Effector memory CD4-positive, alpha-beta T cell (primary cell): ENCODE data around the gene CDK1.

Experiments
- DNase-seq, 3 donors: peaks; one replicate each; pipeline ENCODE4 v3.0.0-alpha.2; 2020
- H3K27ac ChIP-seq: 2 replicates; pipeline ENCODE4 v1.7.0; 2013; ENCODE audit warnings: mild to moderate bottlenecking, low read length, moderate library complexity; ENCODE audit not compliant: insufficient read depth, poor library complexity, severe bottlenecking
- H3K27me3 ChIP-seq: replicated peaks from 2 replicates; pipeline ENCODE4 v1.7.0; 2013; ENCODE audit warnings: mild to moderate bottlenecking, low read length; ENCODE audit not compliant: insufficient read depth, control insufficient read depth, poor library complexity, severe bottlenecking
- H3K36me3 ChIP-seq: 2 replicates; pipeline ENCODE4 v1.7.0; 2013; ENCODE audit warnings: mild to moderate bottlenecking, low read length, moderate library complexity; ENCODE audit not compliant: control insufficient read depth, insufficient read depth
- H3K4me1 ChIP-seq: 2 replicates; pipeline ENCODE4 v1.7.0; 2013; ENCODE audit warnings: low read length, mild to moderate bottlenecking; ENCODE audit not compliant: control insufficient read depth, insufficient read depth, poor library complexity, severe bottlenecking
- H3K4me3 ChIP-seq: 2 replicates; pipeline ENCODE4 v1.7.0; 2013; ENCODE audit warnings: low read length, low read depth, mild to moderate bottlenecking; ENCODE audit not compliant: insufficient read depth, poor library complexity, severe bottlenecking
- H3K9me3 ChIP-seq: 2 replicates; pipeline ENCODE4 v1.7.0; 2013; ENCODE audit warnings: mild to moderate bottlenecking, low read length, moderate library complexity; ENCODE audit not compliant: control insufficient read depth

Gene CDK1

DNA sequence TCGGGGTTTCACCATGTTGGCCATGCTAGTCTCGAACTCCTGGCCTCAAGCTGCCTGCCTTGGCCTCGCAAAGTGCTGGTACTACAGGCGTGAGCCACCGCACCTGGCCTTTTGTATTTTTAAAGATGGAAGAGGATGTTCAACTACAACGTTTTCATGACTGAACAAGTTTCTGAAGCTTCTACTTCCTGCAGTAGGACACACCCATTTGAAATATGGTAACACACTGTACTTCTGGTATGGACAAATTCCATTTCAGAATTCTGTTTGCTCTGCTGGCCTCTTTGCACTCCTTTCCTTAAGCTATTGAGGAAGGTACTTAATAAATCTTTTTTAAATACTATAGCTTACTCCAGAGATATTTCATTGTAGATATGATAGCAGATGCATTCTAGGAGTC lies 10.9 kb upstream of the CDK1 start:
- no peak overlapping the region for H3K27ac ChIP-seq
- no peaks in the 10 kb centered on the region for H3K4me1 ChIP-seq
- no peaks in the 10 kb centered on the region for H3K9me3 ChIP-seq
- H3K36me3 ChIP-seq = no peaks in the 10 kb centered on the region
- H3K4me3 ChIP-seq = no peak overlapping the region
- DNase-seq = no peak
- no peaks in the 10 kb centered on the region for H3K27me3 ChIP-seq

DNA sequence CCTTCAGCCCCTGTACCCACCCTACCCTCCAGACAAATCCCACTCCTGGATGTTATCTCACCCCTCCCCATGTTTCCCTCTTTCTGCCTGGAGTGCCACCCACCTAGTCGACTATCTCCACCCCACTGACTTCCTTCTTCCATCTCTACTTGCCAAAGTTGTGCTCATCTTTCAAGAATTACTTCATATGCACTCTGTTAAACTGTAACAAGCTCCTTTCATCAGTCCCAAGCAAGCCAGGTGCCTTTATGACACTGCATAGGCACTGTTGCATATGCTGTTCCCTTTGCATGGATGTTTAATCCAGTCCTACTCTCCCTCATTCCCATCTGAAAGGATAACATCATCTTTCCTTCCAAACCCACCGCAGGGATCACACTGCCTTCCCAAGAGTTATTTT lies 8.9 kb upstream of the CDK1 start:
- Histone ChIP-seq H3K27me3 (no peaks in the 10 kb centered on the region), H3K4me1 (no peaks in the 10 kb centered on the region), H3K9me3 (no peaks in the 10 kb centered on the region), H3K36me3 (no peaks in the 10 kb centered on the region), H3K4me3 (no peak overlapping the region), H3K27ac (no peak overlapping the region)
- DNase-seq = no peak

DNA sequence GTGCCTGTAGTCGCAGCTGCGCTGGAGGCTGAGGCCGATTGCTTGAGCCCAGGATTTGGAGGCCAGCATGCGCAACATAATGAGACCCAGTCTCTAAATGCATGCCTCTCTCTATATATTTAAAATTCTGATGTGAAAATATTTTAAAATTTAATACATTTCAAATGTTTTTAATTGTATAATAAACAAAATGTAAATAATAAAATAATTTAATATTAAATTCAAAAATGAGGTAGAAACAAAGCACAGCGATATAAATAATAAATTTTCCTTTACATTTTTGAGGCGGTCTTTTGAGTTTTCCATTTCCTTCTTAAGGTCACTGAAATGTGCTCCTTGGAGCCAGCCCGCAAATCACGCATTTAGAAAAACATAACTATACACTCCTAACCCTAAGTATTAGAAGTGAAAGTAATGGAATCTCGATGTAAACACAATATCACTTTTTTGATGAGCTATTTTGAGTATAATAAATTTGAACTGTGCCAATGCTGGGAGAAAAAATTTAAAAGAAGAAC lies 523 bp upstream of the CDK1 start:
- no peak for DNase-seq
- Histone ChIP-seq H3K4me3 (peak overlapping the region; percentile 68), H3K27me3 (no peaks in the 10 kb centered on the region), H3K27ac (peak overlapping the region; percentile 6), H3K4me1 (peaks cover 2% of the 10 kb centered on the region), H3K36me3 (no peaks in the 10 kb centered on the region), H3K9me3 (no peaks in the 10 kb centered on the region)

GRCh38 chr10:60778971-60779796 lies 906 bp downstream of the CDK1 start:
- no peaks in the 10 kb centered on the region for H3K27me3 ChIP-seq
- DNase-seq = no peak
- H3K27ac ChIP-seq = no peak overlapping the region
- H3K36me3 ChIP-seq = no peaks in the 10 kb centered on the region
- peaks cover 2% of the 10 kb centered on the region for H3K4me1 ChIP-seq
- no peaks in the 10 kb centered on the region for H3K9me3 ChIP-seq
- H3K4me3 ChIP-seq = peak overlapping the region; percentile 68

DNA sequence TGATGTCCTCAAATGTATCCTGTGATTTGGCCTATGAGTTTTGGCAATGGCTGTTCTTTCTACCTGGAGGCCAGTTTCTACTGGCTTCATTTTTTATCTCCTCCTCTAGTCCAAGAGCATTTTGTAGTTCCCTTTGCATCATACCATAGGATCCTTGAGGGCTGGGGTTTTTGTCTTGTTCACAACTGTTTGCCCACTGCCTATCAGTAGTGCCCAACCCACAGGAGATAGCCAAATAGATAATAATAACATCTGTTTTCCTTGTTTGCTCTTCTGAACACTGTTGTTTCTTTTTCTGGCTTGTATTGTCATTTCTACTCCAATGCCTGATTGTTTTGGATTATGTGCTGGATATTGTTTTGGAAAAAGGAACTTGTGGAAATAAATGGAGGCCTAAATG lies 3.4 kb downstream of the CDK1 start:
- Histone ChIP-seq H3K4me1 (peaks cover 2% of the 10 kb centered on the region), H3K4me3 (no peak overlapping the region), H3K27me3 (no peaks in the 10 kb centered on the region), H3K36me3 (no peaks in the 10 kb centered on the region), H3K9me3 (no peaks in the 10 kb centered on the region), H3K27ac (no peak overlapping the region)
- DNase-seq = no peak

DNA sequence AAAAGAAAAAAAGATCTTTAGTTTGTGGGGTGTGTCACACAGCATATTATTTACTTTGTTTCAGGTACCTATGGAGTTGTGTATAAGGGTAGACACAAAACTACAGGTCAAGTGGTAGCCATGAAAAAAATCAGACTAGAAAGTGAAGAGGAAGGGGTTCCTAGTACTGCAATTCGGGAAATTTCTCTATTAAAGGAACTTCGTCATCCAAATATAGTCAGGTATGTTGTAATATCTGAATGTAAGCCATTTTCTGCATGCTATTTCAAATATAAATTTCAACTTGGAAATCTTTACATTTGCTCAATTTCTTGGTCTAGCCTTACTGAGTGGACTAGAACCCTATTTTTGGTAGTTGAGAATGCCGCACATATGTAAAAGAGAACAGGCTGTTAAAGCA lies 6.4 kb downstream of the CDK1 start:
- Histone ChIP-seq H3K4me3 (no peak overlapping the region), H3K36me3 (no peaks in the 10 kb centered on the region), H3K9me3 (no peaks in the 10 kb centered on the region), H3K27ac (no peak overlapping the region), H3K27me3 (no peaks in the 10 kb centered on the region), H3K4me1 (no peaks in the 10 kb centered on the region)
- no peak for DNase-seq

GRCh38 chr10:60788544-60788943 lies 10.3 kb downstream of the CDK1 start:
- Histone ChIP-seq H3K36me3 (no peaks in the 10 kb centered on the region), H3K9me3 (no peaks in the 10 kb centered on the region), H3K4me3 (no peak overlapping the region), H3K27me3 (no peaks in the 10 kb centered on the region), H3K4me1 (no peaks in the 10 kb centered on the region), H3K27ac (no peak overlapping the region)
- no peak for DNase-seq

- Histone ChIP-seq H3K4me1 (no peaks in the 10 kb centered on the region), H3K4me3 (no peak overlapping the region), H3K27ac (no peak overlapping the region), H3K27me3 (no peaks in the 10 kb centered on the region), H3K9me3 (no peaks in the 10 kb centered on the region), H3K36me3 (no peaks in the 10 kb centered on the region)
- no peak for DNase-seq
These were observed 11.1 kb downstream of the CDK1 start for GRCh38 chr10:60789340-60789739.

DNA sequence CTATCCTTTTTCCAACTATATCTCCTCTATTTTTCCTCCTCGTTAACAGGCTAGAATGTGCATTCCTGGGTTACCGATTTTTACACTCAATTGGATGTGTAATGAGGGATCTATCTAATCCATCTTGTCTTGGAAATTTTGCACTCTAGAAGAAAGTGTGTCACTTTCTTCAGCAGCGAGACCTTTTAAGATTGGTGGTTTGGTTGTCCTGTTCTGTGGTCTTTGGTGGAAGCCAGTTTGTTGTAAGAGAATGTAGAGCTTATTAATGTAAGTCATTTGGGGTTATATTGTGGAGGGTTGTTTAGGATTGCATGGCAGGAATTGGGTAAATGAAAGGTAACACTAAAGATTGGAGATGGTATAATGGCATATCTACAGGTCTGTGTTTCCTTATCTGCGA lies 16.7 kb downstream of the CDK1 start:
- Histone ChIP-seq H3K27me3 (no peaks in the 10 kb centered on the region), H3K36me3 (no peaks in the 10 kb centered on the region), H3K4me3 (no peak overlapping the region), H3K27ac (no peak overlapping the region), H3K9me3 (no peaks in the 10 kb centered on the region), H3K4me1 (no peaks in the 10 kb centered on the region)
- DNase-seq = no peak

- Histone ChIP-seq H3K27ac (no peak overlapping the region), H3K4me1 (no peaks in the 10 kb centered on the region), H3K27me3 (no peaks in the 10 kb centered on the region), H3K9me3 (no peaks in the 10 kb centered on the region), H3K4me3 (no peak overlapping the region), H3K36me3 (no peaks in the 10 kb centered on the region)
- no peak for DNase-seq
These were observed 17.4 kb downstream of the CDK1 start for GRCh38 chr10:60795465-60796202.
